ENCODE results near the gene ASAP3.
"Not testable (repeated sequence)": the region's sequence is repeated elsewhere in the genome, so short reads cannot be mapped to it uniquely, and the experiment has no call there.

Gene ASAP3

DNA sequence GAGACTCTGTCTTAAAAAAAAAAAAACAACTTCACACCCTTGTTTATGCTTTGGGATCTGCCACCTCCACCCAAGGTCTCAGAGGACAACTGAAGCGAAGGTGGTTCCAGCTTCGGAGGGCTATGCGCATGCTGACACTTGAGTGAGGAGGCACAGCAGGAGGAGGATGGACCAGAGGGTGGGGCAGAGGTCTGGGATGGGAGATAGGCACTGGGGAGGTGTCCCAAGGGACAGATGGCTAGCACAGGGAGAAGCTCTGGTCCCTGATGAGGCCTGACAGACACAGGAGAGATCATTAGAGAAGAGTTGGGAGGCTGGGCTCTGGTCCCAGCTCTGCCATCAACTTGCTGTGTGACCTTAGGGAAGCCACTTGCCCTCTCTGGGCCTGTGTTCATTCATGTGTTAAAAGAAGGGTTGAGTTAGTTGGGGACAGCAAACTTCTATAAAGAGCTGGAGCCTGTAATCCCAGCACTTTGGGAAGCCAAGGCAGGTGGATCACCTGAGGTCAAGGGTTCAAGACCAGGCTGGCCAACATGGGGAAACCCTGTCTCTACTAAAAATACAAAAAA is 30.2 kb upstream of the ASAP3 start:
- no peak for DNase-seq

DNA sequence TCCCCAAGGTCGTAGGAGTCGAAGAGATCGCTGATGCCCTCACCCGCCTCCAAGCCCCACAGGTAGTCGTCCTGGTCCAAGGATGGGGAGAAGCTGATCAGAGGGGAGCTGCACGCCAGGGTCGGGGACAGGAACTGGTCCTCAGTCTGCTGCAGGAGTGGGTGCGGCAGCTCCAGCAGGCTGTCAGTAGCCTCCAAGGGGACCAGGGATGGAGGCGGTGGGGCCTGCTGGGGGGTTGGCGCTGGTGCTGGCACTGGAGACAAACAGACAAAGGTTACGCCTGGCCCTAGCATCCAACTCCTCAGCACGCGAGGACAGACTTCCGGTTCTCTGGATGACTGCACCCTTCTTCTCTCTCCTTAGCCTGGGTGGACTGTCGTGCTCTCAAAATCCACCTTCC is 25.9 kb upstream of the ASAP3 start:
- DNase-seq, result no peak

DNA sequence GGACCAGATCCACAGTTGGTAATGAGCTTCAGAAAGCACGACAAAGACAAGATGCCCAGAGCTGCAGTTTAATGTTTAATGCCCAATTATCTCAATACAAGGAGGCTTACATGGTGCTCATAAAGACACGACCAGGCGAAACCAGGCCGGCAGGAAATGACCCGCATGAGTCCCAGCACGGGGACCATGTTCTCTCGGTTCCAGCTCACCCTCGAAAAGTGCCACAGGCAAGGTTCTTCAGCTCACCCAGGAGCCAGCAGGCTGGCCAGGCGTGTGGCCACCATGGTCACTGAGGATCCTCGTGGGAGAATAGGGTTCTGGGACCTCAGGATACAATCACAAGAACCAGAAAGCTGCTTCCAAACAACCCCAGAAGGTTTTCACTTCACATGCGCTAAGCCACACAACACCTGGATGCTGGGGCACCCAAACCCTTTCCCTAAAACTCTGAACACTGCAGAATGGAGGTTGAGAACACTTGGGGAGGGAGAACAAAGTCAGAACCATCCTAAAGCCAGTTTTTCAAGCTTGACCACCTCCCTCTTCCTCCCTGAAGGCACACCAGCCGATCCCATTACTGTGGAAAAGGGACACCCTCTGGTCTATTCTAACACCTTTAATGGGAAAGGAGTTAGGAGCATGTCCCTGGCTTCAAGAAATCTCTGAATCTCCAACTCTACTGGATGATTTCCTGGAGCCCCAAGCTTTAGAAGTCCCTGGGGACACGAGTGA is 22.6 kb upstream of the ASAP3 start:
- DNase-seq, result no peak

DNA sequence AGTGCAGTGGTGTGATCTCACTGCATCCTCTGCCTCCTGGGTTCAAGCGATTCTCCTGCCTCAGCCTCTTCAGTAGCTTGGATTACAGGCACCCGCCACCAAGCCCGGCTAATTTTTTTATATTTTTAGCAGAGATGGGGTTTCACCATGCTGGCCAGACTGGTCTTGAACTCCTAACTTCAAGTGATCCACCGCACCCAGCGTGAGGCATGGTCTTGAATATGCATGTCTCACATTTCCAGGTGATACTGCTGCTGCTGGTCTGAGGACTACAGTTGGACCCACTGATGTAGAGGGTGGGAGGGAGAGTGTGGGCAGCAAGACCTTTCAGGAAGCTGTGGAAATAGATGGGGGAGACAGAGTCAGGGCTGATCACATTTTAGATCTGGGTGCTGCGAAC is 21.9 kb upstream of the ASAP3 start:
- no peak for DNase-seq

DNA sequence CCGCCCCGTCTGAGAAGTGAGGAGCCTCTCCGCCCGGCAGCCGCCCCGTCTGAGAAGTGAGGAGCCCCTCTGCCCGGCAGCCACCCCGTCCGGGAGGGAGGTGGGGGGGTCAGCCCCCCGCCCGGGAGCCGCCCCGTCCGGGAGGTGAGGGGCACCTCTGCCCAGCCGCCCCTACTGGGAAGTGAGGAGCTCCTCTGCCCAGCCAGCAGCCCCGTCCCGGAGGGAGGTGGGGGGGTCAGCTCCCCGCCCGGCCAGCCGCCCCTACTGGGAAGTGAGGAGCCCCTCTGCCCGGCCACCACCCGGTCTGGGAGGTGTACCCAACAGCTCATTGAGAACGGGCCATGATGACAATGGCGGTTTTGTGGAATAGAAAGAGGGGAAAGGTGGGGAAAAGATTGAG is 20.2 kb upstream of the ASAP3 start:
- DNase-seq, result not testable (repeated sequence)

DNA sequence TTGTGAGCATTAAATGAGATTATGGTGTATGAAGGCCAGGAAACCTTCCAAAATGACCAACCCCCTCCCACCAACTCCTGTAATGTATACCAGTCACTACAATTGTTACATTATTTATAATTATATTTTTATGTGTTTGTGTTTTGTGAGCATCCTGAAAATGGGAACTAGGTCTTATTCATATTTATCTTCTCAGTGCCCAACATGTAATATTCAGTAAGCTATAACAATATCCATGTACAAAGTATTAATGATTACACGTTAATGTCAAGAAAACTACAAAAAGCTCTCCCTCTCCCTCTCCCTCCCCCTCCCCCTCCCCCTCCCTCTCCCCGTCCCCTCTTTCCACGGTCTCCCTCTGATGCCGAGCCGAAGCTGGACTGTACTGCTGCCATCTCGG is 19.0 kb upstream of the ASAP3 start:
- no peak for DNase-seq

DNA sequence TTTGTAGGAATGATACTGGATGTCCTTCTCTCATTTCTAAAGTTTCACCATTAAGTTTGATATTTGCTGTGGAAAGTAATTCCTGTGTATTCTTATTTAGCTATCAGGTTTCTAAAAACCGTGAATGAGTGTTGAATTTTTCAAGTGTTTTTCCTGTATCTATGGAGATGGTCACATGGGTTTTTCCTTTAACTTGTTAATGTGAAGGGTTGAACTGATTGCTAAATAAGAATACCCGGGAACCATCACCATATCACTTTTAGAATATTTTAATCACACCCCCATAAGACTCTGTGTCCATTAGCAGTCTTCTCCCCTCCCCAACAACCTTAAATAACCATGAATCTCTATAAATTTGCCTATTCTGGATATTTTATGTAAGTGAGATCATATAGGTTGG is 16.5 kb upstream of the ASAP3 start:
- DNase-seq, result no peak

DNA sequence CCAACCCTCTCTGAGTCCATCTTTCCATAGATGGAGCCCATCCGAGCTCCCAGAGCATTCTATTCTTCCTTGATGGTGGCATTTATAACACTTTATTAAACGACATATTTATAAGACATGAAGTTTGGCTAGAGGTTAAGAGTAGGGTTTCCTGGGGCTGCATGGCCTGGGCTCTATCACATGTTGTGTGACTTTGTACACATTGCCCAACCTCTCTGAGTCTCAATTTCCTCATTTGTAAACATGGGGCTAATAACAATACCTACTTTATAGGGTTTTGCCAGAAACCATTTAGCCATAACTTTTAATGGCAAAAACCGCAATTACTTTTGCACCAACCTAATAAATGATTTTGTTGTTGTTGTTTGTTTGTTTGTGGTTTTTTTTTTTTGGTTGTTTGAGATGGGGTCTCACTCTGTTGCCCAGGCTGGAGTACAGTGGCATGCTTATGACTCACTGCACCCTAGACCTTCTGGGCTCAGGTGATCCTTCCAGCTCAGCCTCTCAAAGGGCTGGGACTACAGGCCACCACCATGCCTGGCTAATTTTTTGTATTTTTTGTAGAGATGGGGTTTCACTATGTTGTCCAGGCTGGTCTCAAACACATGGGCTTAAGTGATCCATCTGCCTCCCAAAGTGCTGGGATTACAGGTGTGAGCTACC is 13.9 kb upstream of the ASAP3 start:
- DNase-seq, result no peak

DNA sequence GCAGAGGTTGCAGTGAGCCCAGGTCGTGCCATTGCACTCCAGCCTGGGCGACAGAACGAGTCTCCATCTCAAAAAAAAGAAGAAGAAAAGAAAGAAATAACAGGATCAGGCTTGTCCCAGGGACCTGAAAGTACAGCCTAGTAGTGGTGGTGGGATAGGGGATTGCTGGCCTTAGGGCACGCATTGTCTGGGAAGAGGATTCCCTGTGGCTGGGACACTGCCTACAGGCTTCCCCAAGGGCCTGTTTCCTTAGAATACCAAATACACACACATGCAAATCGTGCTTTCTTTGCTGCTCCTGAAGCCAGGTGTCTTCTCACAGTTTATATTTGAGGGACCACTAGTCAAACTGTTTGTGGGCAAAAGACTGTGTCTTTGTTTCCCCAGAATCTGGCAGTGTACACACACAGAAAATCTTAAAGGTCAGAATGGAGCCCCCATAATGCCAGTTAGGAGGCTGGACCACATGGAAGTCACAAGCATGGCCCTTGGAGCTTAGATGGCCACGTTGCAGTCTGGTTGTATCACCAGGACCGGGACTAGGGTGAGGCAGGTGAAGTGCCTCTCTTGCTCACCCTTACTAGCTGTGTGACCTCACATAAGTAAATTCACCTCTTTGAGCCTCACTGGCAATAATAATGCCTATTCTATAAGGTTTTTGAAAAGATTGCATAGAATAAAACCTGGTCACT is 12.7 kb upstream of the ASAP3 start:
- DNase-seq, result no peak

DNA sequence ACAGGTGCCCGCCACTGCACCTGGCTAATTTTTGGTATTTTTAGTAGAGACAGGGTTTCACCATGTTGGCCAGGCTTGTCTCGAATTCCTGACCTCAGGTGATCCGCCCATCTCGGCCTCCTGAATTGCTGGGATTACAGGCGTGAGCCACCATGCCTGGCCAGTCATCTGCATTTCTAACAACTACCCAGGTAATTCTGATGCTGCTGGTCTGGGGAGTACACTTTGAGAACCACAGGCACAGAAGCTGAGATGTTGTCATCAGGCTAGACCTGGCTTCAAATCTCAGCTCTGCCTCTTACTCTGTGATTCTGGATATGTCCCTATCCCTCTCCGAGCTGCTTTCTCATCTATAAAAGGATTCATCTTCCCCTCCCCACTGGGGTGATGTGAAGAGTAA is 10.9 kb upstream of the ASAP3 start:
- DNase-seq, result not testable (repeated sequence)

DNA sequence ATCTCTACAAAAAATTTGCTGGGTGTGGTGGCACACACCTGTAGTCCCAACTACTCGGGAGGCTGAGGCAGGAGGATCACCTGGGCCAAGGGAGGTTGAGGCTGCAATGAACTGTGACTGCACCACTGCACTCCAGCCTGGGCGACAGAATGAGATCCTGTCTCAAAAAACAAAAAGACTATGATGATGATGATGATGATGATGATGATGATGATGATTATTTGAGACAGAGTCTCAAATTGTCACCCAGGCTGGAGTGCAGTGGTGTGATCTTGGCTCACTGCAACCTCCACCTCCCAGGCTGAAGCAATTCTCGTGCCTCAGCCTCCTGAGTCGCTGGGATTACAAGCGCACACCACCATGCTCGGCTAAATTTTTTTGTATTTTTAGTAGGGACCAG is 8.8 kb upstream of the ASAP3 start:
- DNase-seq, result not testable (repeated sequence)

DNA sequence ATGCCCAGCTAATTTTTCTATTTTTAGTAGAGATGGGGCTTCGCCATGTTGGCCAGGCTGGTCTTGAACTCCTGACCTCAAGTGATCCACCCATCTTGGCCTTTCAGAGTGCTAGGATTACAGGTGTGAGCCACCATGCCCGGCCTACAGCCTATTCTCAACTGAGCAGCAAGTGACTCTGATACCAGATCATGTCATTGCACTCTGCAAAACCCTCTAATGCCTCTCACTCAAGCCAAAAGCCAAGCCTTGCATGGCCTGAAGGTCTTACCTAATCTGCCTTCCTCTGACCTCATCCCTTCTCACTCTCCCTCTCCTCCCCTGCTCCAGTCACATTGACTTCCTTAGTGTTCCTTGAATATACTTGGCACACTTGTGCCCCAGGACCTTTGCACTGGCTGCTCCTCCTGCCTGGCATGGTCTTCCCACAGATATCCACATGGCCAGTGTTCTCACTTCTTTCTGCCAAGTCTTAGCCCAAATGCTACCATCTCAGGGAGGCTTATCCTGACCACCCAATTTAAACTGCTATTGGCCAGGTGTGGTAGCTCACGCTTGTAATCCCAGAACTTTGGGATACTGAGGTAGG is 8.2 kb upstream of the ASAP3 start:
- no peak for DNase-seq

DNA sequence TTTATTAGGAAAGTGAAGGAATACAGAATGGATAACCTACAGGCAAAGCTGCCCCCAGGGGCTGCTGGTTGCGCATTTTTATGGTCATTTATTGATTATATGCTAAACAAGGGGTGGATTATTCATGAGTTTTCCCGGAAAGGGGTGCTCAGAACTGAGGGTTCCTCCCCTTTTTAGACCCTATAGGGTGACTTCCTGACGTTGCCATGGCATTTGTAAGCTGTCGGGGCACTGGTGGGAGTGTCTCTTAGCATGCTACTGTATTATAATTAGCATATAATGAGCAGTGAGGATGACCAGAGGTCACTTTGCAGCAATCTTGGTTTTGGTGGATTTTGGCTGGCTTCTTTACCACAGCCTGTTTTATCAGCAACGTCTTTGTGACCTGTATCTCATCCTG is 5.9 kb upstream of the ASAP3 start:
- no peak for DNase-seq

DNA sequence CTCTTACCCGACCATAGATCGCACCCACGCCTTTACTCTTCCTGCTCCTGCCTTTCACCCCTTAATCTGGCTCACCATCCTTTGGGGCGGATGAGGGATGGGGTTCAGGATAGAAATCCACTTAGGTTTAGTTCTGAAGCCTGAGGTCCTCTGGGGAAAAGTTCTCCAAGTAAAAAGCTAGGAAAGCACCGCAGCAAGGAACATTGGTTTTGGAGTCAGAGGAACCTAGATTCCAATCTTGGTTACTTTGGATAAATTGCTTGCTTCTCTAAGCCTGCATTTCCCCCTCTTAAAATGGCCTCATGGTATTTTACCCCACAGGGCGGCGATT is 988 bp upstream of the ASAP3 start:
- no peak for DNase-seq

DNA sequence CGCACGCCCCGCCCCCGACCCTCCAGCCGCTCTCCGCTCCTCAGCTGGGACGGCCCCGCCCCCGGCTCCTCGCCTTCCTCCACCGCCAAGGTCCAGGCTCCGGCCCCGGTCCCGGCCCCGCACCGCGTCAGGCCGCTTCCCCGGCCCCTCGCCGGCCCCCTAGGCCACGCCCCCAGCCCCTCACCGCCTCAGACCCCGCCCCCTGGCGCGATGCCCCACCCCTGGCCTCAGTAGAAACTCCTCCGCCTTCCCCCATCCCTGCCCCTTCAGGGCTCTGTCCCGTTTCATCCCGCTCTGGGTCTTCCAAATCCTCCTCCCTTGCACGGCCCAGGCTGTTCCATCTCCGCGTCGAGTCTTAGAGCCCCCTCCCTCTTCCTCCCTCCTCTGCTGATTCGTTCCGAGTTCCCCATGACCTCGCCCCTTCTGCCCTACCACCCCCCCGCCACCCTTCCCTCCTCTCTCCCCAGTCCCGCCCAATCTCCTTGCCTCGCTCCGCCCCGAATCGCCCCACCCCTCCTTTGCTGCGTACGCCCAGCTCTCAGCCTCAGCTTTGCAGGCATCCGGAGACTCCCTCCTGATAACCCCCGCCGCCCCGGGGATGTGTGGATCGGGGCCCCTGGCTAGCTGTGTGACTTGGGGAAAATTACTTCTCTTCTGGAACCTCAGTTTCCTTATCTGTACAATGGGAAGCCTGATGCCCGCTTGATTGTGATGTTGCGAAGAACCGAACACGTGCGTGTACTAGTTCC is 448 bp upstream of the ASAP3 start:
- peak; percentile 87 for DNase-seq

DNA sequence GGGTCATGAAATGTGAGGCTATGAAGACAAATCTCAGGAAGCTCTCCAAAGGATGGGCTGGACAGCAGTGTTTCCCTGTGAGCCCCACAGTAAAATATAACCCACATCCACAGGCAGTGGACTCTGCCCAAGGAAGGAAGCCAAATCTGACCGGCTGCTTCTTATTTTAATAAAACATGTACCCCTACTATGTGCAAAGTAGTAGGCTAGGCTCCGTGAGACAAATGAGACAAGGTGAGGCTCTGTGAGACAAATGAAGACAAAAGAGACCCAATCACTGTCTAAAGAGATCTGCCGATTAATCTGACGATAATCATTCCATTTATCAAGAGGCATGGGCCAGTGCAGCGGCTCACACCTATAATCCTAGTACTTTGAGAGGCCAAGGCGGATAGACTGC is 2.1 kb downstream of the ASAP3 start:
- DNase-seq, result no peak

DNA sequence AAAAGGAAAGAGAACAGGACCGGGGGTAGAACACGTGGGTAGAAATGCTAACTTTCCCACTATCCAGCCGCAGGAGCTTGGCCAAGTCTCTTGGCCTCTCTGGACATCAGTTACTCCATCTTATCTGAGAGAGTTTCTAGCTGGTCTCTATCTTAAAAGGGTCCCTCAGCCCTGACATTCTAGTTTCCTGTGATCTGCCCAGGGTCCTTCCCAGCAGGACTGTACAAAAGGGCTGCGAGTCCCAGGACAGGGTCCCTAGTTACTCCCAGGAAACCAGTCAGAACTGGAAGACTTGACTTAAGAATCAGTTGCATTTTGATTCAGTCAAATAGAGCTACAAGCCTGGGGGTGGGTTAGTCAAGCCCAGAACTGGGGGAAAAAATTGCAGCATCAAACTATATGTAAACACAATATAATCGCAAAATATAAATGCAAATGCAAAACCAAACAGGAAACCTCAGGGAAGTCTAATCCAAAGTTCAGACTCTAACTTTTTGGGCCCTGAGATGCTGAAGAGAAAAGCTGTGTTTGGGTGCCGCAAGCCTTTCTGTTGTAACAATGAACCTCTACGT is 2.9 kb downstream of the ASAP3 start:
- DNase-seq, result no peak

DNA sequence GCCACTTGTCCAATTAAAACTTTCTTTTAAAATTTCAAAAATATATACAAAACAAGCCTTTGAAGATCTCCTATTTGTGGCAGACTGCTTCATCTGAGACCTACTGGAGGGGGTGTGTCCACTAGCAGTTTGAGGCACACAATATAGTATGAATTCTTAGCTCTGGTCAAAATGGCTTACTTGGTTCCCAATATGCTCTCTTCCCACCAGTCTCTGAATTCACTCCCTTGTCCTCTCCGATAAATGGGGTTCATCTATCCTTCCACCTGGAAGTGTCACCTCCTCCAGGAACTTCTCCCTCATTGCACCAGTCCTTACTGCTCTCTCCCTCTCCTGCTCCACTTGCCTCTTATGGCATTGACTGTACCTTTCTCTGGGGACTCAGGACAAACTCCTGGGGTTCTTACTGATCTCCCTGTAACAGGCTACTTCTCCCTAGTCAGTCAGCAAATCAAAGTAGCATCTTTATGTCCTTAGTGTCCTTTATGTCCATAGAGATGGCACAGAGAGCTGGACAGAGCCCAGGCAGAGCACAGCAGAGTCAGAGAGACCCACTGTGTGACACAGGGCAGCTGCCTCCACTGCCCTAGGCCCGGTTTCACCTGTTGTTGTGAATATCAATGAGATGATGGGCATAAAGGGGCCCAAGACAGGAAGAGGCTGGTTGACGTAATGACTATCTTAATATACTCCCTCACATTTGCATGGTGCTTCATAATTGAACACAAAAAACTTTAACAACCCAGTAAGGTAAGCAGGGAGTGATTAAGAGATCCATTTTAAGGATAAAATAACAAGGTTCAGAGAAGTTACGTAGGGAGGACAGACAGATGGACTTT is 3.6 kb downstream of the ASAP3 start:
- no peak for DNase-seq

DNA sequence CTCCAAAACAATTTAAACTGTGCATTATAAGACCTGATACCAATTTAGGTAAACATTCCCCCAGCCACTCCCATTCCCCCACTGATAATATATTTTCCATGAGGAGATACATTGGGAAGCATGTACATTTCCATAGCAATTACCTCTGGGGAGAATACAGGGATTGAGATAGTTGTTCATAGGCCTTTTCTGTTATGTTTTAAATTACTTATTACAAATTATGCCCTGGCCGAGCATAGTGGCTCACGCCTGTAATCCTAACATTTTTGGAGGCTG is 4.4 kb downstream of the ASAP3 start:
- no peak for DNase-seq

DNA sequence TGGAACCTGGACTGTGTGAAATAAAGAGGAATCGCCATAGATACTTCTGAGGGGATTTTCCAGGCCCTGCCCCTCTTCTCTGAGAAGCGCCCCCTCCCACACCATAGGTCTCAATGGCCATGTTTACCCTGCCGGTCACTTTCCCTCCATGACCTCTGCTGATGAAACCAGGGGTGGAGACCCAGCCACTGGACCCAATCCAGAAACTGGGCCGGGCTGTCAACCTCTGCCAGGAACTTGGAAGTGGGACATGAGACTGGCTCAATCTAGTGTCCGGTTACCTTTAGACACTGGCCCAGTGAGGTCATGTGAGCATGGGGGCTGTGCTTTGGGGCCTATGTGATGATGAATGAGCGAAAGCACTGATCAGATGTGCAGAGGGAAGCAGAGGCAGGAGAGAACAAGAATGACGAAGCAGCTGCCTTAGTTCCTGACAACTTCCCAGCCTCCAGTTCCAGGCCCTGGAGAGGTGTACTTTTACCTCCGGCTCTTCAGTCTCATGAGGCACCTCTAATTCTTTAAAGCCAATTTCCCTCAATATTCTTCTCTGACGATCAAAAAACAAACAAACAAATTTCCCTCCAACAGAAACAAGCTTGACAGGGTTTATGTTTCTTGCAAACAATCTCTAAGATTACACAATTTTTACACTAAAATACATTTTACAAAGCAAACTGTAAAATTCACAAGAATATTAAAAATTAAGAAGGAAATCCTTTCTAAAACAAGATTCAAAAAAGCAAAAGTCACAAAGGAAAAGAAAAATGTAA is 4.9 kb downstream of the ASAP3 start:
- DNase-seq, result no peak
